NT2/D1 (cell line): ENCODE results near the gene ATP8B3.

Source experiments
- YY1 ChIP-seq: IDR thresholded peaks from 2 replicates; pipeline ENCODE4 v1.6.1; 2011; ENCODE audit not compliant: insufficient read length, insufficient read depth
- ZNF274 ChIP-seq: IDR thresholded peaks from 2 replicates; pipeline ENCODE4 v1.6.1; 2011; ENCODE audit warnings: mild to moderate bottlenecking, low read depth, low read length

DNA sequence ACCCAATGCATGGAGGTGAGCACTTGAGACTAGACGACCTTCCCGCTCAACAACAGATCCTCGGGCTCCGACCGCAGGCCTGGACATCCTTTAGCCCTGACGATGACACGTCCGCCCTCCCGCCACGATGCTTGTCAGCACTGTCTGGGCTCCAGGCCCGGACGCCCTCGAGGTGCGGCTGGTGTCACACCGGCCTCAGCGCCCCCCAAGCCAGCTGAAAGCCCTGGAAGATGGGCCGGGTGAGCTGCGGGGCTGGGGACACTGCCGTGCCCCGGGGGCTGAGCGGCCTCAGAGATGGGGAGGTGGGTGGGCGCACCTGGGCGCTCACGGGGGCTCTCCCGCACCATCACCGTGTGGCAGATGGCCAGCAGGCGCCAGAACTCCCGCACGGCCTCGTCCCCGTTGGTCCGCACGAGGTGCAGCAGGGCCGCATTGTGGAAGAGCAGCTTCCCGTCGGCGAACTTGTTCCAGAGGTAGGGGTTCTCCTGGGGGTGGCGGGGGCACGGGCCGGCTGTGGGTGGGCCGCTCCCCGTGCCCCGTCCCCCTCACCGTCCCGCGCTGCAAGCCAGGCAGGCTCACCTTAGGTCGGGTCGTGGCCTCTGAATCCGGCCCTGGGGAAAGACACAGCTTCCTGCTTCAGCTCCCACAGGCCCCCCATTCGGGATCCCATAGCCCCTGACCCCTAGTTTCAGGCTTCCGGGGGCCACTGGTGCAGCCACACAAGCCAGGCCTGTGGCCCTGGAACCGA lies 15.5 kb downstream of the ATP8B3 start:
- TF ChIP-seq YY1 = no peak
- TF ChIP-seq ZNF274 = no peak
